HepG2 (cell line): ENCODE data around the gene GALNT18.

Experiments used
- CHCHD3 ChIP-seq: sonication (generic); formaldehyde crosslinking; IDR thresholded peaks from 2 replicates; pipeline ENCODE4 v1.8.0; 2022; ENCODE audit warnings: mild to moderate bottlenecking, missing genetic modification reagents, moderate library complexity
- CTCF ChIP-seq: sonication (generic); formaldehyde crosslinking; IDR thresholded peaks from 2 replicates; pipeline ENCODE4 v1.5.0; 2020; ENCODE audit warnings: mild to moderate bottlenecking, missing genetic modification reagents, moderate library complexity
- EZH2 ChIP-seq: conservative IDR thresholded peaks from 2 replicates; pipeline ENCODE4 v1.6.1; 2012; ENCODE audit warnings: mild to moderate bottlenecking, low read depth, low read length, moderate library complexity
- KDM1A ChIP-seq: IDR thresholded peaks from 2 replicates; pipeline ENCODE4 v1.6.1; 2016; ENCODE audit warnings: missing compliant biosample characterization
- NCOA1 ChIP-seq: sonication (generic); formaldehyde crosslinking; IDR thresholded peaks from 2 replicates; pipeline ENCODE4 v1.9.0; 2021; ENCODE audit warnings: missing genetic modification reagents
- RFX3 ChIP-seq: IDR thresholded peaks from 2 replicates; pipeline ENCODE4 v1.6.1; 2016; ENCODE audit warnings: missing biosample characterization, missing genetic modification reagents
- RNF2 ChIP-seq: fragments of 450-650 bp; conservative IDR thresholded peaks from 2 replicates; pipeline ENCODE4 v1.6.1; 2016; ENCODE audit warnings: low read depth
- ZBTB33 ChIP-seq: sonication (generic); formaldehyde crosslinking; IDR thresholded peaks from 2 replicates; pipeline ENCODE4 v1.4.0; 2020; ENCODE audit warnings: missing genetic modification reagents
- ZNF3 ChIP-seq: IDR thresholded peaks from 2 replicates; pipeline ENCODE4 v1.7.0; 2017; ENCODE audit warnings: inconsistent platforms

GRCh38 chr11:11545285-11546275, 76.2 kb downstream of the GALNT18 start:
- TF ChIP-seq CTCF (no peak), ZNF3 (CRISPR knock-in tag) (no peak), CHCHD3 (CRISPR knock-in tag) (no peak), NCOA1 (CRISPR knock-in tag) (no peak), RFX3 (CRISPR knock-in tag) (no peak), EZH2 (no peak), RNF2 (no peak), ZBTB33 (CRISPR knock-in tag) (no peak), KDM1A (CRISPR knock-in tag) (no peak)
